ENCODE results near the gene DAPP1. TPM values are rescaled to one million over a fixed set of nuclear protein-coding genes. Genes with fewer than 3 reads are reported as not detected.
A peak's percentile ranks its signal among the peaks of the same experiment; 100 is the strongest.

Gene DAPP1
- total RNA-seq, 1 donor from 2014 or later, result 0.74 TPM

DNA sequence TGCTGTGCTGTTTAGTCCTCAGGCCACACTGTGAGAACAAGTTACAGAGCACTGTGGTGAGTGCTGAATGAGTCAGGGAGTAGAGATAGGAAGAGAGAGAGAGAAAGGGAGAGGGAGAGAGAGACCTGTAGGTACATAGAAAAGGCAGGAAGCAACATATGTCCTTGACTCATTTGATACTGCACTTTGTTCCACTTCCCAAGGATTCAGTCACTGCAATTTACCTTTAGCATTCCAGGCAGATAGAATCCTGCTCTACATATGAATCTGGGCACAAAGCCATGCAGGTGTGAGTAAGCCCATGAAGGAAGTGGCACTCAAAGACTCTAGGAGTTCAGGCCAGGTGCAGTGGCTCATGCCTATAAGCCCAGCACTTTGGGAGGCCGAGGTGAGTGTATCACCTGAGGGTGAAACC lies 1.0 kb upstream of the DAPP1 start:
- intact Hi-C loops (cut with micrococcal nuclease), result no loop called here
- Histone ChIP-seq H3K27me3 (ENCODE audit: low read depth) (peaks cover 6% of the 10 kb centered on the region), H3K4me3 (no peak overlapping the region), H3K27ac (replicated peaks) (peak overlapping the region; percentile 42), H3K36me3 (no peaks in the 10 kb centered on the region), H3K9me3 (replicated peaks) (no peaks in the 10 kb centered on the region), H3K4me1 (peaks cover 10% of the 10 kb centered on the region)
- TF ChIP-seq, protein P1, sequence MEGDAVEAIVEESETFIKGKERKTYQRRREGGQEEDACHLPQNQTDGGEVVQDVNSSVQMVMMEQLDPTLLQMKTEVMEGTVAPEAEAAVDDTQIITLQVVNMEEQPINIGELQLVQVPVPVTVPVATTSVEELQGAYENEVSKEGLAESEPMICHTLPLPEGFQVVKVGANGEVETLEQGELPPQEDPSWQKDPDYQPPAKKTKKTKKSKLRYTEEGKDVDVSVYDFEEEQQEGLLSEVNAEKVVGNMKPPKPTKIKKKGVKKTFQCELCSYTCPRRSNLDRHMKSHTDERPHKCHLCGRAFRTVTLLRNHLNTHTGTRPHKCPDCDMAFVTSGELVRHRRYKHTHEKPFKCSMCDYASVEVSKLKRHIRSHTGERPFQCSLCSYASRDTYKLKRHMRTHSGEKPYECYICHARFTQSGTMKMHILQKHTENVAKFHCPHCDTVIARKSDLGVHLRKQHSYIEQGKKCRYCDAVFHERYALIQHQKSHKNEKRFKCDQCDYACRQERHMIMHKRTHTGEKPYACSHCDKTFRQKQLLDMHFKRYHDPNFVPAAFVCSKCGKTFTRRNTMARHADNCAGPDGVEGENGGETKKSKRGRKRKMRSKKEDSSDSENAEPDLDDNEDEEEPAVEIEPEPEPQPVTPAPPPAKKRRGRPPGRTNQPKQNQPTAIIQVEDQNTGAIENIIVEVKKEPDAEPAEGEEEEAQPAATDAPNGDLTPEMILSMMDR (IDR thresholded peaks at IDR 0.05; ENCODE audit: borderline replicate concordance), result no peak
- no peak for DNase-seq

DNA sequence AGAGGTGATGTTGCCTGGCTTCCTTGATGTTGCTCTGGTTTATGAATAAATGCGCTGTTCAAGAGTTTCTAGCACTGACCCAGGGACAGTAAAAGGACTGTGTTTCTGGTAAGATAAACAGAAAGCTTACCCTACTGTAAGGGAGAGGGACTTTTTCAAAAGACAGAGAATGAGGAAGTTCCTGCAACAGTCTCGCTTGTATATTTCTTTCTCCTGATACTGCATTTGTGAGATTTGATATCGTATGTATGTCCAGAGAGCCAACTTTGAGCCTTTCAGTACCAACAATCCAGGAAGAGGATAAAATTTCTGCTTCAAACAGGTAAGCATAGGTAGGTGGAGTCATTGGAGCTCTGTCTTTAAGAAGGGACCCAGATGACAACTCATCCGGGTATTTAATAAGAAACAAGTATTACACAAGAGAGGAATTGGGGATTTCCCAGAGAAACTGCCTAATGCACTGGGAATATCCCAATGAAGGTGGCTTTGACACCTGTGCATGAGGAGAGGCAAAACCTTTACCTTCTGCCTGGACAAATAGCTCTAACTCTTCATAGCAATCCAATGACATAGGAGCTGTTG lies 773 bp downstream of the DAPP1 start:
- peak overlapping the region; percentile 27 for H3K4me3 ChIP-seq
- TF ChIP-seq, protein P1 (IDR thresholded peaks at IDR 0.05; ENCODE audit: borderline replicate concordance), result no peak
- DNase-seq, result no peak
- H3K4me1 ChIP-seq, result peaks cover 20% of the 10 kb centered on the region
- H3K9me3 ChIP-seq (replicated peaks), result no peaks in the 10 kb centered on the region
- peaks cover 6% of the 10 kb centered on the region for H3K27me3 ChIP-seq (ENCODE audit: low read depth)
- intact Hi-C loops (cut with micrococcal nuclease), result no loop called here
- H3K36me3 ChIP-seq, result no peaks in the 10 kb centered on the region
- H3K27ac ChIP-seq (replicated peaks), result peak overlapping the region; percentile 8

DNA sequence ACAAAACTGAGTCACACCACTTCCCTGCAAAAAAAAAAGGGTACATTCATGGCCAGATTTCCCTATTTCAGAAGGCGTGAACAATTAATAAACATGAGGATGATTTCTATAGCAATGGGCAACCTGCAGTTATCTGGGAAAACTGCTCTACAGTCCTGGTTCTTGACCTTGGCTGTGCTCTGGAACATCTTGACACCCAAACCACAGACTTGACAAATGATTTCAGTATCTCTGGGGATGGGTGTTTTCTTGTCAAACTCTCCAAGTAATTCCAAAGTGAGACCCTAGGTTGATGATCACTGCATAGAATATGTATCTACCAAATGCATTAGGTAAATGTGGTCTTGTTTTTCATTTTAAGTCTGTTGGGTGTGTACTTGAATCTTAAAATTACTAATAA lies 2.0 kb downstream of the DAPP1 start:
- intact Hi-C loops (cut with micrococcal nuclease), result no loop called here
- DNase-seq, result no peak
- Histone ChIP-seq H3K27ac (replicated peaks) (no peak overlapping the region), H3K36me3 (no peaks in the 10 kb centered on the region), H3K4me3 (no peak overlapping the region), H3K27me3 (ENCODE audit: low read depth) (peaks cover 6% of the 10 kb centered on the region), H3K4me1 (peaks cover 23% of the 10 kb centered on the region), H3K9me3 (replicated peaks) (no peaks in the 10 kb centered on the region)
- TF ChIP-seq, protein P1 (IDR thresholded peaks at IDR 0.05; ENCODE audit: borderline replicate concordance), result no peak

DNA sequence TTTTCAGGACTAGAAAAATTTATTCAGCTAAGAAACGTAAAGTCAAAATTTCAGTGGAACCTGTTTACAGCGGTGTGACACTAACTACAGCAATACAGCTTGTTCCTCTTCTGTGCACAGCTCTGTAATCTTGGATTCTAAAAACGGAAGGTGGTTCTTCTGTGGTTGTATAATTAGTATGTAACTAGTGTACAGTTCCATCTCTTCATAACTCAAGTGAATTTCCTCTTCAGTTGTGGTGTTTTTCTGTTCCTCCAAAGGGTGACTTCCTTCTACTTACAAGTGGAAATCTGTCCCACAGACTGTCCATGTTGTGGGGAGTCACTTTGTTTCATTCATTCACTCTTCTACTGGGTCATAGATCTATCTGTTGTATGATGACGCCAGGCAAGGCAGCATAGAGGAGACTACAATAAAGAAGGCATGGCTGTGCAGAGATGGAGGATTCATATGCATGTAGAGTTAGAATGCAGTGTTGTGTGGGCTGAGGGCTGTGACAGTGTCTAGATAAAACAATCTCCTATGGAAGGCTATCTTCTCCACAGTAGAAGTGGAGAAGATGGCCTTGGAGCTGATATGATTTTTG lies 5.4 kb downstream of the DAPP1 start:
- H3K36me3 ChIP-seq, result no peaks in the 10 kb centered on the region
- TF ChIP-seq, protein P1 (IDR thresholded peaks at IDR 0.05; ENCODE audit: borderline replicate concordance), result no peak
- peak overlapping the region; percentile 66 for H3K27ac ChIP-seq (replicated peaks)
- DNase-seq, result no peak
- peaks cover 13% of the 10 kb centered on the region for H3K4me1 ChIP-seq
- no peaks in the 10 kb centered on the region for H3K27me3 ChIP-seq (ENCODE audit: low read depth)
- H3K4me3 ChIP-seq, result peak overlapping the region; percentile 51
- intact Hi-C loops (cut with micrococcal nuclease), result no loop called here
- H3K9me3 ChIP-seq (replicated peaks), result no peaks in the 10 kb centered on the region

DNA sequence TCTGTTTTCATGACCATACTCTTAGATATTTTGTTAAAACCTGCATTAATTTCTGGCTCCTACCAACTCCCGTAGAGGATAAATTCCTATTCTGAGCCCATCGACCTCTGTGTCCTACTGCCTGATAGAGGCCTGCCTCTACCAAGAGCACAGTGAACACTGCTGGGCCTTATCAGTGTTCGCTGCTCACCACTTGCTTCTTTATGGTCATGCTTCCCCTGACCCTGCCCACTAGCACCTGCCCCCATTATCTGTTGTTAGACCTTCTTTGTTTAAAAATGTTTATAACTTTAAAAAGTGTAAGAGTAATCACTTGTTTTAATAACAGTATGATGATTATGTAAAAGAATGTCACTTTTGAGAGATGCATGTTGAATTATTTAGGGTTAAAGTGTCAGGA lies 6.1 kb downstream of the DAPP1 start:
- no peaks in the 10 kb centered on the region for H3K36me3 ChIP-seq
- H3K4me1 ChIP-seq, result peaks cover 13% of the 10 kb centered on the region
- H3K4me3 ChIP-seq, result no peak overlapping the region
- intact Hi-C loops (cut with micrococcal nuclease), result no loop called here
- TF ChIP-seq, protein P1 (IDR thresholded peaks at IDR 0.05; ENCODE audit: borderline replicate concordance), result no peak
- no peak for DNase-seq
- no peak overlapping the region for H3K27ac ChIP-seq (replicated peaks)
- no peaks in the 10 kb centered on the region for H3K27me3 ChIP-seq (ENCODE audit: low read depth)
- H3K9me3 ChIP-seq (replicated peaks), result no peaks in the 10 kb centered on the region

Data from left ventricle myocardium inferior (tissue), 1 donor.